Right ventricle myocardium superior (tissue), 1 donor: ENCODE measurements around the gene SLC16A8. TPM values are rescaled to one million over a fixed set of nuclear protein-coding genes. Genes with fewer than 3 reads are reported as not detected.

Experiments used
- ATAC-seq: fragments of 200-7000 bp; cut with Tn5 transposase; one replicate; pipeline ENCODE4 v1.9.1; 2020; ENCODE audit warnings: mild to moderate bottlenecking; ENCODE audit not compliant: poor library complexity
- DNase-seq: peaks from one replicate; pipeline ENCODE4 v3.0.0-alpha.2; 2020
- intact Hi-C: fragments of 100-400 bp; cut with DNase I; formaldehyde crosslinking; loops from one replicate; pipeline ENCODE4 v1.11.2; 2022
- total RNA-seq: library from RNA; stranded (reverse); fragmentation: NEBNext Ultra II Directional; extraction: Animal tissue kit (Norgen Biotek cat#: 25700); gene quantifications from one replicate; pipeline ENCODE4 v1.2.1, GENCODE V29; 2021
- donor health status: DM: no; HTN: yes; CAD: no; lungs with severe emphysema.

The SLC16A8 gene
- total RNA-seq, 1 donor from 2014 or later = not detected

DNA sequence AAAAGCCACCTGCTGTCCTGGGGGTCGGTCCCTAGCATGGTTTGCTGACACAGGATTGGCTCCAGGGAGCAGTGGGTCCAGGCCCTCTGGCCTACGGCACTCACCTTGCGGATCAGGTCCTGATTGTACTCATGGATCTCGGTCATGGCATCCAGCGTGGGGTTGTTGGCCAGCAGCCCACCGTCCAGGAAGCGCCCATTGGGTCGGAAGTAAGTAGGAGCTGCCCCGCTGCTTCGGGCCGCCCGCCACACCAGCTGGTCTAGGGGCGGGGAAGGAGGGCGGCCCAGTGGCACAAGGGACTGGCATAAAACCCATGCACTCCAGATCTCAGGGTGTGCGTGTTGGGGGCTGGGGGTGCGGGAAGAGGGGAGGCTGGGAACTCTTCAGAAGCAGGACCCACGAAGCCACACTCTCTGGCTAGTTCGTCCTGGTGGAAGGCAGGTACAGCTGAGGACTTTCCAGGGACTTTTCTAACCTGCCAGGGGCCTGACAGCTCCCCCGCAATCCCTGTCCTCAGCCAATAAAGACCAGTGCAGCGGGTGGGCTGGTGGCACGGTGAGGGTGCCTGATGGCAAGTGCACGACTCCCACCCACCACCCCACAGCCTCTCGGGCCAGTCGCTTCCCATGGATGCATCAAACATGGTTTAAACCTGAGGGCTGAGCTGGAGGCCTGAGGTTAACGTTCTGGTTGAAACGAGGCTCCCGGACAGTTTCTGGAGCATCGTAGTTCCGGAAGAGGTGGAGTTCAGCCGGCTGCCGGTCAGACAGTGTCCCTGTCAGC, 31.6 kb upstream of the SLC16A8 start:
- ATAC-seq = no peak
- peak; percentile 44 for DNase-seq

DNA sequence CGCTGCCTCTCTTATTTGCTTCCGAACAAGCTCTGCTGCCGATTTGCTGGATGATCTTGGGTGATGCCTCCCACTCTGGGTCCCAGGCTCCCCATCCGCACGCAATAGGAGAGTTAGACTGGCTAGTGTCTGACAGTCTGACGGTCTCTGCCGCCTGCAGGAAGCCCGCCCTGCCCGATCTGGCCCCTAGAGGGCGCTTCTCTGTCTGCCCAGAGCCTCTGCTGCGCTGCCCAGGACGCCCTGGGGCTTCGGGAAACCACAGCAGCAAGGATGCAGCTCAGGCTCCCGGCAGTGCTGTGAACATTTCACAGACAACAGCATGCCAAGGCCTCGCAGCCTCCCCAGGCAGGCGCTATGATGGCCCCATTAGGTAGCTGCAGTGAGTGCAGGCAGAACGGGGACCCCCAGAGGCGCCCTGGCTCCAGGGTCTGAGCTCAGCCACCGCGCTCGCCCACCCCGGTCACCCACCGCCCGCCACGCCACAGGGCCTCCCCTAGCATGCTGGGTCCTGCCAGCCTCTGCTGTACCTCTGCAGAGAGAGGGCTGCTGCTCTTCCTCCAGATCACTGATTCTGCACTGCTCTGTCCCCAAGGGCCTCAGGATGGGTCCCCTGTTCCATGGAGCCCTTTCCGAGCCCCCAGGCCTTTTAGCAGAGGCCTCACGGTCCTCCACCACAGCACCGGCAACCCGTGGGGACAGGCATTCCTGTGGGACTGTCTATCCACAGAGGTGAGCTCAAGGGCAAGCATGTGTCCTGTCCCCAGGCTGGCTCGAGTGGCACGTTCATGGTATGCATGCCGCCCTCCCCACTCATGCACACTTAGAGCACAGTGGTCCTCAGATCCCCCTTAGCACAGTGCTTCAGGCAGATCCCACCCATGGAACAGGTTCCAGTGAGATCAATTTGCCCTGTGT, 30.8 kb upstream of the SLC16A8 start:
- intact Hi-C loops = loop anchor here (5.0 to 10.0 kb wide), 2 partner anchors 113 to 230 kb away; no protein-coding TSS in a partner anchor
- peak; percentile 92 for DNase-seq
- peak; percentile 95 for ATAC-seq

More for the DNA sequence above, 31.6 kb upstream of the SLC16A8 start:
- intact Hi-C loops = loop anchor here (5.0 to 10.0 kb wide), 2 partner anchors 112 to 229 kb away; no protein-coding TSS in a partner anchor

- DNase-seq (peak; percentile 38), ATAC-seq (no peak)
- intact Hi-C loops = loop anchor here (10.0 kb wide), 1 partner anchor 232 kb away; no protein-coding TSS in a partner anchor
Observed at GRCh38 chr22:38112381-38112780, 28.4 kb upstream of the SLC16A8 start.

DNA sequence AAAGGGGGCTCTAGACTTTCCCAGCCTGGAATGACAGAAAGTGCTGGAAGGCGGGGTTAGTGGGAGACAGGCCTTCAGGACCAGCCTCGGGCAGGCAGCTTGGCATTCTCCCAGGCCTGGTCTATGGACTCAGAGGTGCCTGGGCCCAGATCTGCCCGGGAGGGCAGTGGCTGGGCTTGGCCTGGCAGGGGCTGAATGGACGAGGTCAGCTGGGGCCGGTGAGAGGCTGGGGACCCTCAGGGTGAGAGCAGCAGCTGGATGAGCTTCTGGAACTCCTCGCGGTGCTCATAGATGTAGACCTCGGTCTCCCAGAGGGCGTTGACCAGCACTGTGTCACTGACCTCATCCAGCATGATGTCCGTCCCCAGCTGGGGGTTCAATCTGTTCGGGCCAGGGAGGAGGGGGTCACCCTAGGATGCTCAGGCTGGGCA, 28.0 kb upstream of the SLC16A8 start:
- DNase-seq = peak; percentile 37
- no peak for ATAC-seq
- intact Hi-C loops = loop anchor here (10.0 kb wide), 1 partner anchor 233 kb away; no protein-coding TSS in a partner anchor

- no peak for ATAC-seq
- intact Hi-C loops = loop anchor here (10.0 kb wide), 1 partner anchor 234 kb away; no protein-coding TSS in a partner anchor
- peak; percentile 54 for DNase-seq
Observed at GRCh38 chr22:38110863-38111852, 27.2 kb upstream of the SLC16A8 start.

DNA sequence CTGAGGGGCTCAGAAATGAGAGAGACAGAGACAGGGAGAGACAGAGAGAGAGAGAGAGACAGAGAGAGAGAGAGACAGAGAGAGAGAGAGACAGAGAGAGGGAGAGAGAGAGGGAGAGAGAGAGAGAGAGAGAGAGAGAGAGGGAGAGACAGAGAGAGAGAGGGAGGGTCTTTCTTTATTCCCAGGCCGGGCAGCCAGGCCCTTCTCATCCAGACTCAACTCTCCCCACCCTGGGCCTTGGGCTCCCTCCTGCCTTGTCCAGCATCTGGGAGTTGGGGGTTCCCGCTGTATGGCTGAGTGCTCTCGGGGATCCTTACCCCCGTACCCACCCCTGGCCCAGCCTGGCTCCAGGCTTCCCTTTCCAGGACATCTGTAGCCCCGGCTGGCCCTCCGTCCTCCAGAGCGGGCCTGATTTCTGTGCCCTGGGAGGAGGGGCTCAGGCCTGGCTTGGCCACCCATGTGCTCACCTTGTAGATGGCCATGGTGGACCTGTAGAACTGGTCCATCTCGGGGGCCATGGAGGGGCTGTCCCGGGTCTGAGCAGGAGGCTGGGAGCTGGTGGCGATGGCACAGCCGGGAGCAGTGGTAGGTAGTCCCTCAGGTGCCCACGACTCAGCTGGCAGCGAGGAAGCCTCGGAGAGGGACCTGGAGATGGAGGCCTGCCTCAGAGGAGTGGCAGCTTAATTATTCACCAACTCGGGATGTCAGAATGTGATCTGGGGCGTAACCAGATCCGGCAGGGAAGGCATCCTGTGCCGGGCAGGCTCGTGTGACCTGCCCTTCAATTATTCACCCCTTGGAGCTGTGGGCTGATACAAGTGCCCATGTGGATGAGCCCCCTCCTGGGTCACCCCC, 26.3 kb upstream of the SLC16A8 start, which contains the start of gene BAIAP2L2:
BAIAP2L2 (minus strand) TSS at position 677 of the 855 bp plus-strand sequence; CDS start at position 518, 159 bp downstream.
- intact Hi-C loops = loop anchor here (10.0 kb wide), 1 partner anchor 235 kb away; no protein-coding TSS in a partner anchor
- DNase-seq (peak; percentile 27), ATAC-seq (no peak)

DNA sequence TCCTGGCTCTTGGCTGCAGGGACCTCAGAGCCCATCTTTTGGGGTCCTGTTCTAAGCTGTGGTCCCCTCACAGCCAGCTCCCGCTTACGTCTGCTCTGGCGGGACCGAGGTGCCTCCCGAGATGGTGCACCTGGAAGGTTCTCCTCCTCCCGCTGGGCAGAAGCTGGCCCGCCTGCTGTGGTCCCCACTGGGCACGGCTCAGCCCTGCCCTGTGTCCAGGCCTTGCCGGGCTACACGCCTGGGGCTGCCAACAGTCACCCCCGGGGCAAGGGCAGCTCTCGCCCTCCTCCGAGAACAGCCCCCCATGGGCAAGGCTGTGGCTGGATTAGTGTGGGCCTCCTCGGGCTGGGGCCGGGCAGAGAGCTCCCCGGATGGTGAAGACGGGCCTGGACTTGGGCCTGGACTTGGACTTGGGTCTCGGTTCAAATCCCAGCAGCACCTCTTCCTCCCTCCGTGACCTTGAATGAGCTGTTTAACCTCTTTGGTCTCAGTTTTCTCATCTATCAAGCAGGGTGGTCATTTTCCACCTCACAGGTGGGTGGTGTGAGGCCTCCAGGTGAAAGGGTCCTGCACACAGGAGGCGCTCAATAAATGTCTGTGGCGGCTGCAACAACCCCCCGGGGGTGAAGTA, 25.5 kb upstream of the SLC16A8 start:
- intact Hi-C loops = loop anchor here (10.0 kb wide), 1 partner anchor 235 kb away; no protein-coding TSS in a partner anchor
- DNase-seq = peak; percentile 30
- ATAC-seq = no peak

GRCh38 chr22:38108561-38109319, 24.8 kb upstream of the SLC16A8 start:
- intact Hi-C loops = no loop called here
- DNase-seq (peak; percentile 22), ATAC-seq (no peak)

DNA sequence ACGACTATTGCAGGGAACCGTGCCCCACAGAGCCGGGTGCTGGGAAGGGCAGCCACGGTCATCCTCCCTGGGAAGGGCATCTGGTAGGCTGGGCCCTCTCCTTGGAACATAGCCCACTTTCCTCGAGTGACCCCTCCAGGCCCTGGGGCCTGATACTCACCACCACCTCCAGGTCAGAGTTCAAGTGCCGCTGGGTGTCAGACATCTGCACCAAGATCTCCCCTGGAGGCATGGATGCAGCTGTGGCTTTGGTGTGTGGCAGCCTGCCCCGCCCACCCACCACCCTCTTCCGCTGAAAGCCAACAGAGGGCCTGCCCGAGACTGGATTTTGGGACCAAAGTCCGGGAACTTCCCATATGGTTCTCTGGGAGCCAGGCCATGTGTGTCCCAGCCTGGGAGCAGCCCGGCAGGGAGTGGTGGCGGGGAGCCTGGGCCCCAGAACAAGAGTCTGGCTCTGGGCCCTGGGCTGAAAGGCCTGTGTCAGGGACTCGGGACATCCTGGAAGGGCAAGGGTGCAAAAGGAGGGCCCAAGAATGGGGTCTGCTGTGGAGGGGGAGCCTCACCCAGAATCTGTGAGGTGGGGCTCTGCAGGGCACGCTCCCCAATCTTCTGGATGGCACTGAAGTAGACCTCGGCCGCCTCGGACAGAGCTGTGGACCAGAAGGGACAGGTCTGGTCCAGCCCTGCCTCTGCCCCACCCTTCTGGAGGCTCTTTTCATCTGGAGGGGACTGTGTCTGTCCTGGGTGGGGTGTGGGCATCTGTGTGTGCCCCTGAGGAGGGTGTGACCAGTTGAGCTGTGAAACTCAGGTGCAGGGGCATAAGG, 23.9 kb upstream of the SLC16A8 start:
- DNase-seq (peak; percentile 51), ATAC-seq (peak; percentile 54)
- intact Hi-C loops = no loop called here

DNA sequence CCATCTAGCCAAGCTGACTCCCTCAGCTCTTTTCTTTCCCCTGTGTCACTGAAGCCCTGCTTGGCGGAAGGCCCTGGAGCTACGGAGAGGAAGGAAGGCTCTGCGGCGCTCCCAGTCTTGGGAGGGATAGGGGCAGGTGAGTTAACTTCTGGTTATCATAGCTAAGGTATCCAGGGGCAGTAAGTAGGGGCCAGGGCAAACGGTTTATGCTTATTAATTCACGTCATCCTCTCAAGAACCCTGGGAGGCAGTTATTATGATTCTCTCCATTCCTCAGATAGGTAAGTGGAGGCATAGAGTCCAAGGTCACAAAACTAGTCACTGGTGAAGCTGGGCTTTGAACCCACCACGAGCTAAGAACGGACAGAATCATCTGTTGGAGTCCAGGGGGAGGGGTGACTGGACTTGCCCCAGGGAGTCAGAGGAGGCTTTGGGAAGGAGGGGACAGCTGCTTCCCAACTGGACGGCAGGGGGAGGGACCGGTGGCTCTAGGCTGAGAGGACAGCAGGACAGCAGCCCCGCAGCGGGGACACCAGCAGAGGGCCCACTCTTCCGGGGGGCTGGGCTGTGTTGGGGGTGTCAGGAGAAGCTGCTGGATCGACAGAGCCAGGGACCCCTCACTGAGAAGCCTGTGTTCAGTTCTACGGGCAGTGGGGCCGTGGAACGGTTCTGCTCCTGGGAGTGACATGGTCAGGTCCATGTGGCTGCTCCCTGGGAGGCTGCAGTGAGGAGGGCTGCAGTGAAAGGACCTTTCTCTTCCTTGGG, 23.0 kb upstream of the SLC16A8 start:
- ATAC-seq = no peak
- intact Hi-C loops = no loop called here
- peak; percentile 34 for DNase-seq

GRCh38 chr22:38104084-38104483, 20.1 kb upstream of the SLC16A8 start:
- ATAC-seq (no peak), DNase-seq (peak; percentile 27)
- intact Hi-C loops = no loop called here

DNA sequence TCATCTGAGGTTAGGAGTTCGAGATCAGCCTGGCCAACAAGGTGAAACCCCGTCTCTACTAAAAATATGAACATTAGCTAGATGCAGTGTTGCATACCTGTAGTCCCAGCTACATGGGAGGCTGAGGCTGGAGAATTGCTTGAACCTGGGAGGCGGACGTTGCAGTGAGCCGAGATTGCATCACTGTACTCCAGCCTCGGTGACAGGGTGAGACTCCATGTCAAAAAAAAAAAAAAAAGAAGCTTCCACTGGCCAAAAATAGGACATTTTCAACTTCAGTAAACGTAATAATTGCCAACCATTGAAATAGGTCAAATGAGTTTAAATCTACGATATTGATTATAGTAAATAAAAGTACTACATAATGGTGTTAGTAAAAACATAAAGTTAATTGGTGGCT, 19.7 kb upstream of the SLC16A8 start:
- no peak for ATAC-seq
- intact Hi-C loops = no loop called here
- peak; percentile 8 for DNase-seq

DNA sequence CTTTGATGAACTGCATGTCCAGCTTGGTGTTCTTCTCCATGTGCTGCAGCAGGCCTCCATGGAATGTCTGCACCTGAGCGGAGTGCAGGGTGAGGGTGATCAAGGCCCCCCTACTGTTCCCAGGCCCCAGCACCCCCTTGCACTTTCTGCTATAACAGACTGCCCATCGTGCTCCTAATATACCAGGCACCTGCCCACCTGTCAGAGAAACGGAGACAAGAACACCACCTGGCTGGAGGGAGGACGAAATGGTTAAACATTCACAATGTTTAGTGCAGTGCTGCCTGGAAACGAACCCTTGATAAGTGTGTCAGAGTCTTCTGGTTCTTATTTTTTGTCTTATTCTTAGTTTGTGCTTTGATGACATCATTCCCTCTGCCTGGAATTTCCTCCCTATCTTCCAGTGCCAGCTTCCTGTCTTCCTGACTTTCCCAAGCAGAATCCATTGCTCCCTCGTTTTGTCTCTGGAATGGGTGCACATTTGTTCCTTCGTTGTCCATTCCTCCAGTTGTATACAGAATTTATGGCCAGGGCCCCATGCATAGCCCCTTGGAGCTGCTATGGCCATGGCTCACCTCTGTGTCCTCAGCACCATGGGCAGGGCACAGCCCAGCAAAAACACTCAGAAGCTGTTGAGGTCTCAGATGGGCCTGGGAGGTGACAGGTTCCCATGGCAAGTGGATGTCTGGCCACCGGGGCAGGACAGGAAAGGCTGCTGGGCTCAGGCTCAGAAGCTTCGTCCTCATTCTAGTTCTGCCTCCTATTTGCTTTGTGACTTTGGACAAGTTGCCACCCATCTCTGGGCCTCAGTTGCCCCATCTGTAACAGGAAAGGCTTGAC, 14.6 kb upstream of the SLC16A8 start:
- DNase-seq = peak; percentile 25
- intact Hi-C loops = no loop called here
- ATAC-seq = no peak
